Measurements from ENCODE around the gene THAP7. TPM values are rescaled to one million over a fixed set of nuclear protein-coding genes. Genes with fewer than 3 reads are reported as not detected.

THAP7 gene
- total and polyA plus RNA-seq, 2 of the 13 experiments (the other 11 are each of a cell fraction or from before 2014, with no cell fraction given): 13.0 to 25.5 TPM

GRCh38 chr22:21045585-21046294 lies 43.8 kb upstream of the THAP7 start, which contains the start of gene LRRC74B (continued):
- TF ChIP-seq SIN3A (IDR thresholded peaks at IDR 0.05; ENCODE audit: borderline replicate concordance, low read depth, low read length): peak; percentile 71; the same call in 1 of the 2 replicates
- TF ChIP-seq, protein P1, sequence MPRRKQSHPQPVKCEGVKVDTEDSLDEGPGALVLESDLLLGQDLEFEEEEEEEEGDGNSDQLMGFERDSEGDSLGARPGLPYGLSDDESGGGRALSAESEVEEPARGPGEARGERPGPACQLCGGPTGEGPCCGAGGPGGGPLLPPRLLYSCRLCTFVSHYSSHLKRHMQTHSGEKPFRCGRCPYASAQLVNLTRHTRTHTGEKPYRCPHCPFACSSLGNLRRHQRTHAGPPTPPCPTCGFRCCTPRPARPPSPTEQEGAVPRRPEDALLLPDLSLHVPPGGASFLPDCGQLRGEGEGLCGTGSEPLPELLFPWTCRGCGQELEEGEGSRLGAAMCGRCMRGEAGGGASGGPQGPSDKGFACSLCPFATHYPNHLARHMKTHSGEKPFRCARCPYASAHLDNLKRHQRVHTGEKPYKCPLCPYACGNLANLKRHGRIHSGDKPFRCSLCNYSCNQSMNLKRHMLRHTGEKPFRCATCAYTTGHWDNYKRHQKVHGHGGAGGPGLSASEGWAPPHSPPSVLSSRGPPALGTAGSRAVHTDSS (CRISPR knock-in tag; conservative IDR thresholded peaks at IDR 0.05): 0 out of 2 replicates have a peak, but pooled peaks have one; percentile 24
- no peak for TF ChIP-seq ZFP1 (CRISPR knock-in tag; IDR thresholded peaks at IDR 0.05)
- TF ChIP-seq ZNF101 (CRISPR knock-in tag; IDR thresholded peaks at IDR 0.05; ENCODE audit: borderline replicate concordance, low read depth): no peak
- no peak for TF ChIP-seq BORCS8-MEF2B (CRISPR knock-in tag; IDR thresholded peaks at IDR 0.05)
- TF ChIP-seq RBM39 (IDR thresholded peaks at IDR 0.05; ENCODE audit: low read depth, low read length, poor library complexity, severe bottlenecking): peak; percentile 46
- TF ChIP-seq ARHGAP35 (CRISPR knock-in tag; IDR thresholded peaks at IDR 0.05; ENCODE audit: borderline replicate concordance): no peak
- TF ChIP-seq PATZ1 (CRISPR knock-in tag; IDR thresholded peaks at IDR 0.05): no peak
